ENCODE data around the gene GPR146.

DNA sequence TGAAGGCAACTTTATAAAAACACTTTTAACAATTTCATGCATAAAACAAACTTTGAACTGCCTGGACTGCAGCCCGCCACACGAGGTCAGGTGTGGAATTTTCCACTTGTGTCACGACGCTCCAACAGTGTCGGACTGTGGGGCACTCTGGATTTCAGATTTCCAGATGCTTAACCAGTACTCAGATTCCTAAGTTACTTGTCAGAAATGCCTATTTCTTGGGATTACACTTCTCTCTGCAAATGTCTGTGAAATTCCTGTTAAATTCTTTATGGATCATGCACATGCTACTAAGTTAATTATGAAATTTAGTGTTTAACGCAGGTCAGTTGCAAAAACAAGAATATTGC lies 43.1 kb downstream of the GPR146 start:
- TF ChIP-seq POLR2A (IDR thresholded peaks at IDR 0.05) (no peak), POLR2AphosphoS5 (IDR thresholded peaks at IDR 0.05; ENCODE audit: insufficient read depth in 1 of 2, low read depth in 1 of 2) (no peak)
- TF ChIP-seq, protein P1, sequence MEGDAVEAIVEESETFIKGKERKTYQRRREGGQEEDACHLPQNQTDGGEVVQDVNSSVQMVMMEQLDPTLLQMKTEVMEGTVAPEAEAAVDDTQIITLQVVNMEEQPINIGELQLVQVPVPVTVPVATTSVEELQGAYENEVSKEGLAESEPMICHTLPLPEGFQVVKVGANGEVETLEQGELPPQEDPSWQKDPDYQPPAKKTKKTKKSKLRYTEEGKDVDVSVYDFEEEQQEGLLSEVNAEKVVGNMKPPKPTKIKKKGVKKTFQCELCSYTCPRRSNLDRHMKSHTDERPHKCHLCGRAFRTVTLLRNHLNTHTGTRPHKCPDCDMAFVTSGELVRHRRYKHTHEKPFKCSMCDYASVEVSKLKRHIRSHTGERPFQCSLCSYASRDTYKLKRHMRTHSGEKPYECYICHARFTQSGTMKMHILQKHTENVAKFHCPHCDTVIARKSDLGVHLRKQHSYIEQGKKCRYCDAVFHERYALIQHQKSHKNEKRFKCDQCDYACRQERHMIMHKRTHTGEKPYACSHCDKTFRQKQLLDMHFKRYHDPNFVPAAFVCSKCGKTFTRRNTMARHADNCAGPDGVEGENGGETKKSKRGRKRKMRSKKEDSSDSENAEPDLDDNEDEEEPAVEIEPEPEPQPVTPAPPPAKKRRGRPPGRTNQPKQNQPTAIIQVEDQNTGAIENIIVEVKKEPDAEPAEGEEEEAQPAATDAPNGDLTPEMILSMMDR (IDR thresholded peaks at IDR 0.05) = no peak
